ENCODE results near the gene PDCD10.
A peak's percentile ranks its signal among the peaks of the same experiment; 100 is the strongest.

The PDCD10 gene

DNA sequence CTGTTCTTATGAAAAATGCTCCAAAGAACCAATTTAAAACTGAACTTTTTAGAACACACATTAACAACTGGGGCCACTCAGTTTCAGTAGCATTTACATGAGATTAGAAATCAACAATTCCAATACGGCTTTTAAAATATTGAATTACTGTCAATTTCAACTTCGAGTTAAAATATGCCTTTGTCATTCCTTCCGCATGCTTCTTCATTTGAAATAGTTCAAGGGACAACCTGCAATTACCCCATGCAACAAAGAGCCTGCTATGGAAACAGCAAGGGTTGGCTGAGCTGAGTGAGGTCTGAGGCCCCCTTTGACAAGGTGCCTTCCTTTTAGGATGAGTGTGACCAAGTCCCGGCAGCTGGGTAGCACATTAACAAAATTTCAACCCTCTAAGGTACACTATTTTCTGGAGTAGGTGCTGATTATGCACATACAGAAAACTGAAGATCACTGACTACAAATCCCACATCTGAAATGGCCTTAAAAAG lies 11.6 kb downstream of the PDCD10 start:
- ATAC-seq = no peak

GRCh38 chr3:167718582-167718981 lies 16.1 kb downstream of the PDCD10 start:
- Mint-ChIP-seq H3K36me3 (ENCODE audit: low read depth) (peaks cover 63% of the 10 kb centered on the region), H3K4me1 (peaks cover 28% of the 10 kb centered on the region)

More for the DNA sequence above, 11.6 kb downstream of the PDCD10 start:
- H3K4me3 Mint-ChIP-seq = no peak overlapping the region
- DNase-seq = no peak
- H3K36me3 Mint-ChIP-seq (ENCODE audit: low read depth) = peaks cover 41% of the 10 kb centered on the region
- H3K27me3 Mint-ChIP-seq = no peaks in the 10 kb centered on the region
- peaks cover 47% of the 10 kb centered on the region for H3K4me1 Mint-ChIP-seq
- H3K27ac Mint-ChIP-seq = no peak overlapping the region
- H3K9me3 Mint-ChIP-seq = no peaks in the 10 kb centered on the region

DNA sequence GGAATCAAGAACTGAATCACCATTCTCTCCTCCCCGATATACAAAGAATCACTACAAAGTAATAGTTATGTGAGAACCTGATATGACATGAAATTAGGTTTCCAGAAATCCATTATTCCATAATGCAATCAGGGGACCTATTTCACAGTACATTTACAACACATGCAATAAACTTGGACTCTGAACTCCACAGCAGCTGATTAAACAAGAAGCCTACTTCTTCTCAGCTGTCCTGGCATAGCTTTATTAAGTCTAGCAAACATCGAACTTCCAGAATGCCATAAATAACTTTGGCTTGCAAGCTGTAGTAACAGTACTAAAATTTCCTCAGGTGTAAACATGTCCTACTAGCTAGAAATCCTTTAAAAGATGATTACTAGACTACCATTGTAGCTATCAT lies 17.8 kb downstream of the PDCD10 start:
- H3K4me1 Mint-ChIP-seq = peaks cover 36% of the 10 kb centered on the region
- H3K4me3 Mint-ChIP-seq = no peak overlapping the region
- no peak for DNase-seq
- no peak overlapping the region for H3K27ac Mint-ChIP-seq
- no peaks in the 10 kb centered on the region for H3K27me3 Mint-ChIP-seq
- peaks cover 64% of the 10 kb centered on the region for H3K36me3 Mint-ChIP-seq (ENCODE audit: low read depth)
- no peaks in the 10 kb centered on the region for H3K9me3 Mint-ChIP-seq
- ATAC-seq = no peak

More at GRCh38 chr3:167718582-167718981, 16.1 kb downstream of the PDCD10 start:
- ATAC-seq (no peak), DNase-seq (no peak)
- Mint-ChIP-seq H3K4me3 (no peak overlapping the region), H3K27ac (no peak overlapping the region), H3K9me3 (no peaks in the 10 kb centered on the region), H3K27me3 (no peaks in the 10 kb centered on the region)

DNA sequence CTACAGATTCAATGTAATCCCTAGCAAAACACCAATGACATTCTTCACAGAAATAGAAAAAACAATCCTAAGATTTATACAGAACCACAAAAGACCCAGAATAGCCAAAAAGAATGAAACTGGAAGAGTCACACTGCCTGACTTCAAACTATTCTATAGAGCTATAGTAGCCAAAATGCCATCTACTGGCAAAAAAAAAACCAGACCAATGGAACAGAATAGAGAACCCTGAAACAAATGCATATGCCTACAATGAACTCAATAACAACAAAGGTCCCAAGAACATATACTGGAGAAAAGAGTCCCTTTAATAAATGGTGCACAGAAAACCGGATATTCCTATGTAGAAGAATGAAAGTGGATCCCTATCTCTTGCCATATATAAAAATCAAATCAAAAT lies 19.8 kb downstream of the PDCD10 start:
- Mint-ChIP-seq H3K4me3 (no peak overlapping the region), H3K27me3 (no peaks in the 10 kb centered on the region), H3K4me1 (peaks cover 38% of the 10 kb centered on the region), H3K9me3 (no peaks in the 10 kb centered on the region), H3K36me3 (ENCODE audit: low read depth) (peaks cover 70% of the 10 kb centered on the region), H3K27ac (no peak overlapping the region)
- DNase-seq = no peak
- ATAC-seq = no peak

- Mint-ChIP-seq H3K9me3 (no peaks in the 10 kb centered on the region), H3K27me3 (no peaks in the 10 kb centered on the region), H3K4me3 (no peak overlapping the region), H3K4me1 (peaks cover 38% of the 10 kb centered on the region), H3K36me3 (ENCODE audit: low read depth) (peaks cover 63% of the 10 kb centered on the region), H3K27ac (no peak overlapping the region)
- ATAC-seq (no peak), DNase-seq (no peak)
Observed at GRCh38 chr3:167712445-167712844, 22.2 kb downstream of the PDCD10 start.

- Mint-ChIP-seq H3K27me3 (no peaks in the 10 kb centered on the region), H3K27ac (no peak overlapping the region), H3K4me3 (no peak overlapping the region), H3K4me1 (peaks cover 38% of the 10 kb centered on the region), H3K36me3 (ENCODE audit: low read depth) (peaks cover 61% of the 10 kb centered on the region), H3K9me3 (no peaks in the 10 kb centered on the region)
- ATAC-seq = no peak
- no peak for DNase-seq
Observed at GRCh38 chr3:167711439-167711838, 23.3 kb downstream of the PDCD10 start.

- Mint-ChIP-seq H3K36me3 (ENCODE audit: low read depth) (peaks cover 60% of the 10 kb centered on the region), H3K27ac (no peak overlapping the region), H3K27me3 (no peaks in the 10 kb centered on the region), H3K9me3 (no peaks in the 10 kb centered on the region), H3K4me1 (peaks cover 38% of the 10 kb centered on the region), H3K4me3 (no peak overlapping the region)
- DNase-seq (no peak), ATAC-seq (no peak)
Observed at GRCh38 chr3:167710552-167710951, 24.1 kb downstream of the PDCD10 start.

DNA sequence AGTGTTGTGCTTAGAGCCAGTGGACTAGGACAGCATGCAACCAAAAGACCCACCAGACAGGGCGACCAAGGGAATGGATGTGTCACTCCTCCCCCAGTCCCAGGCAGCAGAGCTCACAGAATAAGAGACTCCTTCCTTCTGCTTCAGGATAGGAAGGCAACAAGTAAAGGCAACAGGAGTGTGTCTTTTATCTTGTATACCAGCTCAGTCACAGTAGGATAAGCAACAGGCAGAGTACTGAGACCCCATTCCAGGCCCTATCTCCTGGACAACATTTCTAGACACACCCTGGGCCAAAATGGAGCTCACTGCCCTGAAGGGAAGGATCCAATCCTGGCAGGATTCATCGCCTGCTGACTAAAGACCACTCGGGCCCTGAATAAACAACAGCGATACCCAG lies 25.0 kb downstream of the PDCD10 start:
- H3K9me3 Mint-ChIP-seq = no peaks in the 10 kb centered on the region
- ATAC-seq = no peak
- H3K27ac Mint-ChIP-seq = no peak overlapping the region

GRCh38 chr3:167705840-167706239 lies 28.9 kb downstream of the PDCD10 start:
- ATAC-seq = no peak
- H3K9me3 Mint-ChIP-seq = no peaks in the 10 kb centered on the region
- peaks cover 4% of the 10 kb centered on the region for H3K4me1 Mint-ChIP-seq
- no peaks in the 10 kb centered on the region for H3K27me3 Mint-ChIP-seq
- no peak overlapping the region for H3K4me3 Mint-ChIP-seq
- H3K36me3 Mint-ChIP-seq (ENCODE audit: low read depth) = peaks cover 49% of the 10 kb centered on the region
- no peak overlapping the region for H3K27ac Mint-ChIP-seq
- DNase-seq = no peak

More for the DNA sequence above, 25.0 kb downstream of the PDCD10 start:
- Mint-ChIP-seq H3K27me3 (no peaks in the 10 kb centered on the region), H3K36me3 (ENCODE audit: low read depth) (peaks cover 54% of the 10 kb centered on the region), H3K4me3 (no peak overlapping the region), H3K4me1 (peaks cover 33% of the 10 kb centered on the region)
- no peak for DNase-seq

- H3K9me3 Mint-ChIP-seq = no peaks in the 10 kb centered on the region
- DNase-seq (no peak), ATAC-seq (no peak)
- peaks cover 38% of the 10 kb centered on the region for H3K36me3 Mint-ChIP-seq (ENCODE audit: low read depth)
- peaks cover 7% of the 10 kb centered on the region for H3K4me1 Mint-ChIP-seq
- no peak overlapping the region for H3K4me3 Mint-ChIP-seq
- no peaks in the 10 kb centered on the region for H3K27me3 Mint-ChIP-seq
- H3K27ac Mint-ChIP-seq = no peak overlapping the region
Observed at GRCh38 chr3:167700926-167701325, 33.8 kb downstream of the PDCD10 start.

DNA sequence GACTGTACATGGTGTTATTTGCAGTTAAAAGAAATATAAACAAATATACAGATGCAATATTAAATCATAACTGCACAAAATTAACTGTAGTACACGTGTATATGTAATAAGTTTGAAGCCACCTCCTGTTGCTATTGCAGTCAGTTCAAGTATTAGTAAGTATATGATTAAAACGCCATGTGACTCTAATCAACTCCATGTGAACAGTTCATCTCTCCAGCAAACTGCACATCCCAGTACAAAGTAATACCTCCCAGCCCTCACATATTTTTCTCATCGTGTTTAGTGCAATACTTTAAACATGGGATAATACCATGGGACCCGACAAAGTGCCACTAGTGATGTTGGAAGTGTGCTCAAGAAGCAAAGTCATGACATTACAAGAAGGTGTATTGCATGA lies 34.6 kb downstream of the PDCD10 start:
- no peaks in the 10 kb centered on the region for H3K27me3 Mint-ChIP-seq
- ATAC-seq (no peak), DNase-seq (no peak)
- H3K36me3 Mint-ChIP-seq (ENCODE audit: low read depth) = peaks cover 40% of the 10 kb centered on the region
- H3K4me1 Mint-ChIP-seq = peaks cover 5% of the 10 kb centered on the region
- H3K4me3 Mint-ChIP-seq = no peak overlapping the region
- no peaks in the 10 kb centered on the region for H3K9me3 Mint-ChIP-seq
- no peak overlapping the region for H3K27ac Mint-ChIP-seq

DNA sequence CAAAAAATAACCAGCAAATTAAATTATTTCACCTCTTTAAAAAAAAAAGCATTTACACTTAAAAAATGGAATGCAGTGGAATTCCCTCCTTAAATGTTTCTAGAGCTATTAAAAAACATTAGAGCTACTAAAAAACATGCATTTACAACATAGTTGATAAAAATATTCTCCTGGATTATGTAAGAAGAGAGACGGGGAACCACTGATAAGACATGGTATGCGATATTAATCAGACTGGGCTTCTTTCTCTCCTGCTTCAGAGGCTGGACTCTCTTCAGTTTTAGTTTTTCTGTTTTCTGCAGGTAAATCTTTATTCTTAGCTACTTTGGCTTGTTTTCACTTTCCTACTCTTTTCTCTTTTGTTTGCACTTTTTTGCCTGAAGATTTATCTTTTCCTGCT lies 40.6 kb downstream of the PDCD10 start:
- no peak for ATAC-seq
- DNase-seq = no peak
- Mint-ChIP-seq H3K4me3 (no peak overlapping the region), H3K27me3 (no peaks in the 10 kb centered on the region), H3K9me3 (no peaks in the 10 kb centered on the region), H3K27ac (peak overlapping the region; percentile 39), H3K4me1 (peaks cover 34% of the 10 kb centered on the region), H3K36me3 (ENCODE audit: low read depth) (peaks cover 41% of the 10 kb centered on the region)

DNA sequence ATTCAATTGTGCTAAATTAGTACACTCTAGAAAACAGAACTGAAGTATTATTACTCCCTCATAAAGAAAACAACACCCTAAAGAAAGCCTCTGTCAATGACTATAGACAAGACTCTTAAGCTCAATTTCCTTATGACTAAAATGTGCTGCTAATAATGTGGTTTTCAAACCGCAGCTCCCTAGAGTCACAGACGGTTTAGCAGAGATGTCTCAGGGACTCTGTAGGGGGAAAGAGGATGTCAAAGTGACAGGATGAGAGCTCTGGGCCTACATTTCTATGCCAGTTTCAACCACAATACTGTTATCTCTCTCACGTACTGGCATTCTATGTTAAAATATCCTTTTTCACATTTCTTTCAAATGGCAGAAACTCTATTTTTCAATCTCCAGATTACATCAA lies 43.3 kb downstream of the PDCD10 start:
- no peak overlapping the region for H3K4me3 Mint-ChIP-seq
- H3K27ac Mint-ChIP-seq = peak overlapping the region; percentile 79
- H3K9me3 Mint-ChIP-seq = no peaks in the 10 kb centered on the region
- peaks cover 37% of the 10 kb centered on the region for H3K36me3 Mint-ChIP-seq (ENCODE audit: low read depth)
- DNase-seq (peak; percentile 11), ATAC-seq (peak; percentile 100)
- peaks cover 34% of the 10 kb centered on the region for H3K4me1 Mint-ChIP-seq
- no peaks in the 10 kb centered on the region for H3K27me3 Mint-ChIP-seq

DNA sequence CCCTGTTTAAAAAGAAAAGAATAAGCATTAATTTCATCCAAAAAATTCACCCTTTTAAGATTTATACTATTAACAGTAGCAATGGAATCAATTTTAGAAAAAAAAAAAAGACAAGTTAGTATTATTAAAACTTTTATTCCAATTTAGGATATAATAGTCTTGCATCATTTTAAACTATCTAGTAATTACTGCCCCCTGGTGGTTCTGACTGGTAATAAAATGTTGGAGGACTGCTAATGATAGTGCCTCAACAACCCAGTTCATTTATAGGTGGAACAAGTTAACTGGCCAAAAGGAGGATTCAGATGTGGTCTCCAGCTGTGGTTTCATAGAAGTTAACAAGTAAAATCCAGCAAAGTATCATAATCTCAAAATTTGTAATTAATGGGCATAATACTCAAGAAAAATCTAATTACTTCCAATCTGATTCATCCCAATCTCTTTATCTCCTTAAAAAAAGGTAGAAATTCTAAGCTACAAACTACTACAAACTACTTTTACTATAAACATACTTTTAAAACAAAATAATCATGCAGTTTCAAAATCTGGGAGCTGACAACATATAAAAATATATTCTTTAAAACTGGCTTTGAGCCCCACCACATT lies 50.2 kb downstream of the PDCD10 start:
- ATAC-seq = peak; percentile 71
- H3K27ac Mint-ChIP-seq = no peak overlapping the region
- no peaks in the 10 kb centered on the region for H3K27me3 Mint-ChIP-seq
- DNase-seq = peak; percentile 39
- no peaks in the 10 kb centered on the region for H3K9me3 Mint-ChIP-seq
- H3K36me3 Mint-ChIP-seq (ENCODE audit: low read depth) = peaks cover 27% of the 10 kb centered on the region
- H3K4me1 Mint-ChIP-seq = peaks cover 5% of the 10 kb centered on the region
- H3K4me3 Mint-ChIP-seq = no peak overlapping the region

GRCh38 chr3:167679526-167679925 lies 55.2 kb downstream of the PDCD10 start:
- no peaks in the 10 kb centered on the region for H3K27me3 Mint-ChIP-seq
- H3K4me3 Mint-ChIP-seq = no peak overlapping the region

GRCh38 chr3:167675848-167676247 lies 58.8 kb downstream of the PDCD10 start:
- H3K27ac Mint-ChIP-seq = no peak overlapping the region
- H3K27me3 Mint-ChIP-seq = no peaks in the 10 kb centered on the region

More at GRCh38 chr3:167679526-167679925, 55.2 kb downstream of the PDCD10 start:
- H3K36me3 Mint-ChIP-seq (ENCODE audit: low read depth) = peaks cover 60% of the 10 kb centered on the region
- peaks cover 30% of the 10 kb centered on the region for H3K9me3 Mint-ChIP-seq
- DNase-seq (no peak), ATAC-seq (no peak)
- H3K4me1 Mint-ChIP-seq = no peaks in the 10 kb centered on the region
- H3K27ac Mint-ChIP-seq = no peak overlapping the region

More at GRCh38 chr3:167675848-167676247, 58.8 kb downstream of the PDCD10 start:
- no peak for ATAC-seq
- Mint-ChIP-seq H3K4me3 (no peak overlapping the region), H3K36me3 (ENCODE audit: low read depth) (peaks cover 67% of the 10 kb centered on the region), H3K4me1 (no peaks in the 10 kb centered on the region), H3K9me3 (peaks cover 38% of the 10 kb centered on the region)
- DNase-seq = no peak

Data from activated naive CD8-positive, alpha-beta T cell treated with anti-CD3 and anti-CD28 coated beads, Interleukin-2, amount 50 U/mL, for 24 hours (primary cell).